Lung microvascular endothelial cell (primary cell): ENCODE data around the gene NBL1. TPM values are rescaled to one million over a fixed set of nuclear protein-coding genes. Genes with fewer than 3 reads are reported as not detected.
A peak's percentile ranks its signal among the peaks of the same experiment; 100 is the strongest.

Source experiments
- DNase-seq, 2 donors: peaks; one replicate each; pipeline versions ENCODE4 v3.0.0 to v3.0.0-alpha.2; 2010; ENCODE audit warnings: low read depth in 2 of 2
- total RNA-seq: library from RNA; depleted of rRNA; stranded (reverse); fragments of >200 nt; gene quantifications from 2 replicates; pipeline ENCODE4 v1.2.1, GENCODE V29; 2014

Gene NBL1
- total RNA-seq, 1 donor from 2014 or later: 199 TPM

DNA sequence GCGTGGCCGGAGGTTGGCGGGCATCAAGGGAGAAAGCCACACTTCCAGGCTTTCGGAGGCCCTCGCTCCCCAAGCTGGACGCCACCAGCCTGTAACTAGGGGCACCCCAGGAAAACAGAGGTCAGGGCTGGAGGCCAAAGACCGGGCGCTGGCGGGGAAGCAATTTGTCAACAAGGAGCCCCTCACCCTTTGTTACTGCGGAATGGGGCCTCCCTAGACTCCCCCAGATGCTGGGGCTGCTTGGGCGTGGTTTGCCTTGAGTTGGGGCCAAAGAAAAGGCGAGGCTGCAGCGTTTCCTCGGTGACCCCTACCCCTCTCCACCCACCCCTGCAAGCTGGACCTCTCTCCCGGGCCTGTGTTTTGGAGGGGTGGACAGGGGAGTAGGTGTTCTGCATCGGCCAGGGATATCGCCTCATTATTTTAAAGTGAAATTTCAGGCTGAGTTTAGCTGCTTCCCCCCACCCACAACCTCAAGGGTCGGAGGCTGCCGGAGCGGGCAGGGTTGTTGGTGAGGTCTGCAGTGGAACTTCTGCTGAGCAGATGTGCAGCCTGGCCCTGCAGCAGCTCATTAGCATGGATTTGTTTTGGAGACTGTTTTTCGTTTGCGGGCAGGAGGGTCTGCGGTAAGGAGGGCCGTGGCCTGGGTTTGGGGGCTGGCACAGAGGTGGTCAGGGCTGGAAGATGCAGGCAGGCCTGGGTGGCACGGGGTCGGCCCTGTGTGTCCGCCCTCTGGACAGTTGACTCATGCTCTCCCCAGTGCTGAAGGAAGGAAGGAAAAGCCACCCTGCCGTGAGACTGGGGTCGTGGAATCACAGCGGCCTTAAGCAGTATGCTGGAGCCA lies 1.5 kb downstream of the NBL1 start:
- DNase-seq: peak; percentile 48 to 57

GRCh38 chr1:19646377-19647319 lies 2.5 kb downstream of the NBL1 start:
- no peak for DNase-seq

GRCh38 chr1:19647643-19648042 lies 3.5 kb downstream of the NBL1 start:
- DNase-seq: peak in 1 of 2 donors; percentile 84

- no peak for DNase-seq
Measured at GRCh38 chr1:19648239-19648638, 4.1 kb downstream of the NBL1 start.

- peak; percentile 40 to 54 for DNase-seq
Measured at GRCh38 chr1:19648689-19649088, 4.6 kb downstream of the NBL1 start.

DNA sequence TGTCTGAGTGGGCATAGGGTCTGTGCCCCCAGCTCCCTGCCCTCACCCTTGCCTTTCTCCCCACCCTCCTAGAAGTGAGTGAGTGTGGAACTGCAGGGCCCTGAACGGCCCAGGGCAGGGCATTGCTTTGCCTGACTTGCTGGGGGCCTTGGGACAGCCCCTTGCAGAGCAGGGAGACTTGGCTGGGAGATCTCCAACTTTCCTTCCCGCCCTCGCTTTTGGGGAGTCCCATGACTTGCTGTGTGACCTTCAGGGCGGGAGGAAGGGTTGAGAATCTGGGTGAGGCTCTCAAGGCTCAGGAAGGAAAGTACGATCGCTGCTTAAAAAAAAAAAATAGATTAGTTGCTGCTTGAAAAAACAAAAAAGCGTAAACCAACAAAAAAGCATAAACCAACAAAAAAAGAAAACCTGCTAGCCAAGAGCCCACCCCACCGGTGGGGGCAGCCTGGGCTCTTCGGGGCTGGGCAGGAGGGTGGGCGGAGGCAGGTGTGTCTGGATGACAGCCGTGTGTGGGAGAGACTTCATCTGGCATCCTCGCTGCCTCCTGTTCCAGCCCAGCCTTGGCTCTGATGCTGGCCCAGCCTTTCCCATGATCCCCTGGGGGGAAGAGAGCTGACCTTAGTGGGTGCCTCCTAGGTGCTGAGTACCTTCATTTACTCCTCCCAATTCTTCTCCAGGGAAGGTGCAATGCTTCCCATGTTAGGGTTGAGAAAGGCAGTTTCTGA lies 6.5 kb downstream of the NBL1 start:
- no peak for DNase-seq

DNA sequence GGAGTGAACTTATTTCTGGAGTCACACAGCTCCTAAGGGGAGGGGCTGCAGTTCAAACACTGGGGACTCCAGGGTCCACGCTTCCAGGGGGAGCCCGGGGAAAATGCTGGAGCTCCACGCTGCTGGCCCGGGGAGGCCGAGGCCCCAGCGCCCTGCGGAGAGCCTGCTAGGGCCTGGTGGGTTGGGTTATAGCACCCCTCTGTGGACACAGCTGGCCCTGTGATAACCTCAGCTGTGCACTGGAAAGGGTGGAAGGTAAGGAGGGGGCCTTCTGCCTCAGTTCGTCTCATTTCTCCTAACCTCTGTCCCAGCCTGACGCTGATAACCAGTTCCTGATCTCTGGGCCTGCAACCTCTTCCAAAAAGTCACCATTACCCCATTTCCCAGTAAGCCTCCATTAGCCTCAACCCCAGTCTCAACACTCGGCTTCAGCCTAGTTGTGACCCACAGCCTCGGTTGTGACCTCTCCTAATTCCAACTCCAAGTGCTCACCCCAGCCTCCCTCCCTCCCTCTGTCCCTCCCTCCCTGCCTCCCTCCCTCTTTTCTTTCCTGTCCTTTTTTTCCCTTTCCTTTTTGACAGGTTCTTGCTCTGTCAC lies 7.1 kb downstream of the NBL1 start:
- DNase-seq: peak; percentile 64 to 78

- DNase-seq: no peak
Measured at GRCh38 chr1:19654386-19654785, 10.3 kb downstream of the NBL1 start.

DNA sequence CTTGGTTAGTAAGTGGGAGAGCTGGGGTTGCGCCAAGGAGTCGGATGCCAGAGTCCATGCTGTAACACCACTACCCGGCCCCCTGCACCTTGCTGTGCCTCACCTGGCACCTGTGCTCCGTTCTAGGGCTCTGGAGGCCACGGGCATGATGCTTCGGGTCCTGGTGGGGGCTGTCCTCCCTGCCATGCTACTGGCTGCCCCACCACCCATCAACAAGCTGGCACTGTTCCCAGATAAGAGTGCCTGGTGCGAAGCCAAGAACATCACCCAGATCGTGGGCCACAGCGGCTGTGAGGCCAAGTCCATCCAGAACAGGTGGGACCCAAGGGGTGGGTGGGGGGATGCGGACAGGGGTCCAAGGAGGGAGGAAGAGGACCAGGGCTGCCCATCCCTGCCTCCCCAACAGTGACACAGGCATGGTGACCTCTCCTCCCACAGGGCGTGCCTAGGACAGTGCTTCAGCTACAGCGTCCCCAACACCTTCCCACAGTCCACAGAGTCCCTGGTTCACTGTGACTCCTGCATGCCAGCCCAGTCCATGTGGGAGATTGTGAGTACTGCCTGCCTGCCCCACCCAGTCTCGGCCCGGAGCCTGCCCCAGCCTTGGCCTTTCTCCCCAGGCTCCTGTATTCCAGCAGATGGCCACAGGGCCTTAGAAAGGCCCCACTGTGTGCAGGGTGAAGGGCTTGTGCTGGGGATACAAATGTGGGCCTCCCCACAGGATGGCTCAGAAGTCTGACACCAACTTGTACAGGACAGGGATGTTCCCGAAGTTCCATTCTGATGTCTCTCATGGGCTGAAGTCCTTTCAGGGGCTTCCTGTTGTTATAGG lies 11.0 kb downstream of the NBL1 start:
- no peak for DNase-seq

DNA sequence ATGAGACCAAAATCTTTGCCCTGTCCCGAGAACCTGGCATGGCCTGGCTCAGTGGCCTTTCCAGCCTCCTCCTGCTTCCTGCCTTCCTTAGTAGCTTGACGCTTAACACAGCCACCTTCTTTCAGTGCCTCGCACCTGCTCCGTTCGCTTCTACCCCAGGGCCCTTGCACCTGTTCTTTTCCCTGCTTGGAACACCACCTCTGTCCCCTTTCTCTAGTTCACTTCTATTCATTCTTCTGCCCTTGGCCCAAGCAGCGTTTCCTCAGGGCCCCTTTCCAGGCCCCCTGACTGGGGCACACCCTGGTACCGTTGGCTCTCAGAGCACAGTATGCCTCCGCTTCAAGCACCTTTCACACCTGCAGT lies 11.6 kb downstream of the NBL1 start:
- DNase-seq: no peak

- no peak for DNase-seq
Measured at GRCh38 chr1:19656134-19656779, 12.1 kb downstream of the NBL1 start.

- no peak for DNase-seq
Measured at GRCh38 chr1:19656780-19657466, 12.8 kb downstream of the NBL1 start.

DNA sequence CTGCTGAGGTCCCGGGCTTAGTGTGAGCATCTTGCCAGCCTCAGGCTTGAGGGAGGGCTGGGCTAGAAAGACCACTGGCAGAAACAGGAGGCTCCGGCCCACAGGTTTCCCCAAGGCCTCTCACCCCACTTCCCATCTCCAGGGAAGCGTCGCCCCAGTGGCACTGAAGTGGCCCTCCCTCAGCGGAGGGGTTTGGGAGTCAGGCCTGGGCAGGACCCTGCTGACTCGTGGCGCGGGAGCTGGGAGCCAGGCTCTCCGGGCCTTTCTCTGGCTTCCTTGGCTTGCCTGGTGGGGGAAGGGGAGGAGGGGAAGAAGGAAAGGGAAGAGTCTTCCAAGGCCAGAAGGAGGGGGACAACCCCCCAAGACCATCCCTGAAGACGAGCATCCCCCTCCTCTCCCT lies 13.4 kb downstream of the NBL1 start:
- no peak for DNase-seq

- no peak for DNase-seq
Measured at GRCh38 chr1:19658186-19658585, 14.1 kb downstream of the NBL1 start.

- DNase-seq: peak; percentile 49 to 61
Measured at GRCh38 chr1:19661721-19662228, 17.7 kb downstream of the NBL1 start.

DNA sequence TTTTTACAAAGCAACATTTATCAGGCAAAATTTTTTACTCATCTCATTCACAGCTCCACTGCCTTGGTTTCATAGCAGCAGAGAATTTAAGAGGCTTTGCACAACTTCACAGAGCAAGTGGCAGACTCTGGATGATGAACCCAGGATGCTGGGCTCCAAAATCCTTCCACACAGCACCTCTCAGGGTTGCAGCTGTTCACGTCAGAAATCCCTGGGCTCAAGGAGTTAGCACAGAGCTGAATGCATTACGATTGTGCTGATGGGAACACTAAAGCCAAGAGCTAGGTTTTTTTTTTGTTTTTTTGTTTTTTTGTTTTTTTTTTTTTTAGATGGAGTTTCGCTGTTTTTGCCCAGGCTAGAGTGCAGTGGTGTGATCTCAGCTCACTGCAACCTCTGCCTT lies 18.2 kb downstream of the NBL1 start:
- no peak for DNase-seq

DNA sequence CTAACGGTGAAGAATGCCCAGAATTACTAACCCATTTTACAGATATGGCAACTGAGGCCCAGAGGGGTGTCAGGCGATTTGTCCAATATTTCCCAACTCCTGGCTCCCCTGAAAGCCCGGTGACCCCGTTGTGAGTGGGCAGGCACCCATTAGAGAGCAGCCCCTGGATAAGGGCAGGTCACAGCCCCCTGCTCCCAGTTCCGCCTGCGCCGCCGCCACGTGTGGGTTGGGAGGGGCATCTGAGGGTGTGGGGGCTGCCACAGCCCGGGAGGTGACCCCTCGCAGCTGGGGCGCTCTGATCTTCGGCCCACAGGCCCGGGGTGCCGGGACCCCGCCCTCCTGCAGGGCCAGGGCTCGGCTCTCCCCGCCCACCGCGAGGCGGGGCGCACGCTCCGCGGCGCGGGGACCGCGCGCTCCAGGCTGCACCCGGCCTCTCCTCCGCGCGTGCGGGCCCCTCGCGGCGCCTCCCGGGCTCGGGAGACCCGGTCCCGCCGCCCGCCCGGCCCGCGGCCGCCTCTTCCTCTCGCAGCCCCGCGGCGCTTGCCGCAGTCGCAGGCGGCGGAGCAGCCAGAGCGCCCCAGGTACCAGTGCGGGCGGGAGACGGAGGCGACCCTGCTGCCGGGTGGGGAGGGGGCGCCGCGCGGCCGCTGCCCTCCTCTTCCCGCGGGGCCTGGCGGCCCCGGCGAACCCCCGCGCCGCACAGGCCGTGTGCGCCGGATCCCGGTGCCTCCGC lies 20.5 kb downstream of the NBL1 start, which contains the start of gene HTR6:
HTR6 (plus strand) TSS at position 423 of the 733 bp plus-strand sequence. CDS start 879 bp downstream, outside the sequence.
- no peak for DNase-seq

DNA sequence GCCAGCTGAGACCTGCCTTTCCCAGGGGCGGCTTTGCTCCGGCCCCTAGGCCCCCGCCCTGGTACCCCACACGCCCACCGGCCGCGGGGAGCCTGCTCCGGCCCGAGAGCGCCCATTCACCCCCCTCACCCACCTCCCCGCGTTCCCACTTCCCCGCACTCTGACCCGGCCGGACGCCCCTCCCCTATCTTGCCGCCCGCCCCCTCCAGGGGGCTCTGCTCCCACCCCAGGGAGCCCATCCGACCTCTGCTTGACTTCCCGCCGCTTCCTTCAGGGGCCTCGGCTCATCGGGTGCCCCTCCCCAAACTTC lies 21.0 kb downstream of the NBL1 start:
- DNase-seq: no peak
